Measurements from ENCODE around the gene CTDSP2.
"Not testable (repeated sequence)": the region's sequence is repeated elsewhere in the genome, so short reads cannot be mapped to it uniquely, and the experiment has no call there.

GRCh38 chr12:57860883-57861282 is 14.4 kb upstream of the CTDSP2 start:
- not testable (repeated sequence) for TF ChIP-seq CTCF (IDR thresholded peaks at IDR 0.05 in 4 of 5, conservative IDR thresholded peaks at IDR 0.05 in 1 of 5); POLR2A (IDR thresholded peaks at IDR 0.05)
